BLaER1 (cell line): ENCODE measurements around the gene FUT6.
"Not testable (repeated sequence)": the region's sequence is repeated elsewhere in the genome, so short reads cannot be mapped to it uniquely, and the experiment has no call there.

ENCODE experiments used
- H3K27ac ChIP-seq: shearing (Covaris generic); formaldehyde crosslinking; 2 replicates; pipeline ENCODE4 v1.8.1; 2022
- H3K27me3 ChIP-seq: shearing (Covaris generic); formaldehyde crosslinking; 2 replicates; pipeline ENCODE4 v1.8.1; 2022
- H3K36me3 ChIP-seq: shearing (Covaris generic); formaldehyde crosslinking; 2 replicates; pipeline ENCODE4 v1.8.1; 2022
- H3K4me1 ChIP-seq: shearing (Covaris generic); formaldehyde crosslinking; 2 replicates; pipeline ENCODE4 v1.8.1; 2022
- H3K4me2 ChIP-seq: shearing (Covaris generic); formaldehyde crosslinking; 2 replicates; pipeline ENCODE4 v1.8.1; 2022
- H3K4me3 ChIP-seq: shearing (Covaris generic); formaldehyde crosslinking; 2 replicates; pipeline ENCODE4 v1.8.1; 2022
- H3K9ac ChIP-seq: shearing (Covaris generic); formaldehyde crosslinking; 2 replicates; pipeline ENCODE4 v1.8.1; 2022
- H3K9me3 ChIP-seq: shearing (Covaris generic); formaldehyde crosslinking; 2 replicates; pipeline ENCODE4 v1.8.1; 2022
- H4K20me1 ChIP-seq: shearing (Covaris generic); formaldehyde crosslinking; 2 replicates; pipeline ENCODE4 v1.8.1; 2022
- Cebpa-rat ChIP-seq: shearing (Covaris generic); IDR thresholded peaks from 2 replicates; pipeline ENCODE4 v1.8.1; 2022

Gene FUT6

GRCh38 chr19:5786593-5787408 lies 52.7 kb downstream of the FUT6 start:
- TF ChIP-seq Cebpa-rat: no peak
- no peaks in the 10 kb centered on the region for H3K27me3 ChIP-seq
- no peaks in the 10 kb centered on the region for H3K9me3 ChIP-seq
- H3K36me3 ChIP-seq: peaks cover 84% of the 10 kb centered on the region
- no peak overlapping the region for H3K27ac ChIP-seq
- no peak overlapping the region for H3K9ac ChIP-seq
- no peak overlapping the region for H3K4me3 ChIP-seq
- peaks cover 32% of the 10 kb centered on the region for H4K20me1 ChIP-seq
- H3K4me1 ChIP-seq: peaks cover 8% of the 10 kb centered on the region
- no peak overlapping the region for H3K4me2 ChIP-seq

GRCh38 chr19:5785423-5785822 lies 54.1 kb downstream of the FUT6 start:
- Histone ChIP-seq H3K4me3 (no peak overlapping the region), H3K4me1 (peaks cover 8% of the 10 kb centered on the region), H3K27me3 (no peaks in the 10 kb centered on the region), H3K4me2 (no peak overlapping the region), H3K36me3 (peaks cover 85% of the 10 kb centered on the region), H3K27ac (no peak overlapping the region), H3K9me3 (no peaks in the 10 kb centered on the region), H3K9ac (no peak overlapping the region), H4K20me1 (peaks cover 32% of the 10 kb centered on the region)
- no peak for TF ChIP-seq Cebpa-rat

- no peaks in the 10 kb centered on the region for H3K9me3 ChIP-seq
- peaks cover under 1% of the 10 kb centered on the region; the same call in 1 of the 2 replicates for H3K4me1 ChIP-seq
- no peak within 1 kb of the TSS for H3K9ac ChIP-seq
- H3K4me2 ChIP-seq: no peak within 1 kb of the TSS
- no peak within 1 kb of the TSS for H3K4me3 ChIP-seq
- no peaks in the 10 kb centered on the region for H3K27me3 ChIP-seq
- no peak for TF ChIP-seq Cebpa-rat
- H4K20me1 ChIP-seq: peaks cover 24% of the 10 kb centered on the region
- peaks cover 78% of the 10 kb centered on the region for H3K36me3 ChIP-seq
- no peak within 1 kb of the TSS for H3K27ac ChIP-seq
Measured at GRCh38 chr19:5784581-5785147, 54.8 kb downstream of the FUT6 start, which contains the start of gene PRR22. PRR22 (minus strand) TSS chr19:5784746; CDS start chr19:5784660, 86 bp downstream.

GRCh38 chr19:5782945-5783919 lies 56.3 kb downstream of the FUT6 start:
- Histone ChIP-seq H3K27me3 (no peaks in the 10 kb centered on the region), H3K9ac (no peak overlapping the region), H3K4me2 (no peak overlapping the region), H3K36me3 (peaks cover 64% of the 10 kb centered on the region), H3K4me3 (no peak overlapping the region), H3K27ac (no peak overlapping the region), H4K20me1 (peaks cover 22% of the 10 kb centered on the region), H3K4me1 (no peaks in the 10 kb centered on the region), H3K9me3 (no peaks in the 10 kb centered on the region)
- TF ChIP-seq Cebpa-rat: no peak

GRCh38 chr19:5782322-5782721 lies 57.2 kb downstream of the FUT6 start:
- Histone ChIP-seq H3K36me3 (peaks cover 55% of the 10 kb centered on the region), H3K4me1 (no peaks in the 10 kb centered on the region), H3K9ac (no peak overlapping the region), H3K9me3 (no peaks in the 10 kb centered on the region), H3K4me2 (no peak overlapping the region), H4K20me1 (peaks cover 12% of the 10 kb centered on the region), H3K27me3 (no peaks in the 10 kb centered on the region), H3K27ac (no peak overlapping the region), H3K4me3 (no peak overlapping the region)
- TF ChIP-seq Cebpa-rat: no peak

GRCh38 chr19:5780916-5781315 lies 58.6 kb downstream of the FUT6 start:
- H3K9me3 ChIP-seq, H3K4me1 ChIP-seq, H3K9ac ChIP-seq, H3K4me3 ChIP-seq, H3K4me2 ChIP-seq, H3K27me3 ChIP-seq, H3K27ac ChIP-seq: not testable (repeated sequence)
- Histone ChIP-seq H4K20me1 (peaks cover 11% of the 10 kb centered on the region), H3K36me3 (peaks cover 41% of the 10 kb centered on the region)
